ENCODE results near the gene LIAS. TPM values are rescaled to one million over a fixed set of nuclear protein-coding genes. Genes with fewer than 3 reads are reported as not detected.

The LIAS gene
- total and polyA plus RNA-seq, 2 of the 13 experiments (the other 11 are each of a cell fraction or from before 2014, with no cell fraction given), result 16.0 to 16.6 TPM

GRCh38 chr4:39429476-39430334, 29.2 kb upstream of the LIAS start (continued):
- TF ChIP-seq TIGD3 (CRISPR knock-in tag; IDR thresholded peaks at IDR 0.05; ENCODE audit: borderline replicate concordance) (no peak), ZGPAT (CRISPR knock-in tag; IDR thresholded peaks at IDR 0.05) (no peak; the same call in 1 of the 2 replicates), TCF12 (IDR thresholded peaks at IDR 0.05) (no peak), TCF12 (CRISPR knock-in tag; IDR thresholded peaks at IDR 0.05) (no peak; the same call in 1 of the 2 replicates), EHMT2 (IDR thresholded peaks at IDR 0.05; ENCODE audit: borderline replicate concordance, low read depth, low read length) (no peak), HMGXB3 (CRISPR knock-in tag; IDR thresholded peaks at IDR 0.05; ENCODE audit: borderline replicate concordance) (no peak), HMG20B (CRISPR knock-in tag; conservative IDR thresholded peaks at IDR 0.05) (no peak), ZNF878 (CRISPR knock-in tag; IDR thresholded peaks at IDR 0.05) (no peak), ZNF34 (CRISPR knock-in tag; IDR thresholded peaks at IDR 0.05; ENCODE audit: borderline replicate concordance) (no peak), PBX2 (CRISPR knock-in tag; IDR thresholded peaks at IDR 0.05) (no peak), DR1 (CRISPR knock-in tag; IDR thresholded peaks at IDR 0.05) (no peak), NAIF1 (CRISPR knock-in tag; IDR thresholded peaks at IDR 0.05; ENCODE audit: borderline replicate concordance) (no peak), TGIF2 (CRISPR knock-in tag; IDR thresholded peaks at IDR 0.05) (peak; percentile 59), ZNF550 (CRISPR knock-in tag; IDR thresholded peaks at IDR 0.05; ENCODE audit: borderline replicate concordance) (no peak), JUN (CRISPR knock-in tag; IDR thresholded peaks at IDR 0.05) (no peak), E2F5 (CRISPR knock-in tag; conservative IDR thresholded peaks at IDR 0.05) (no peak), HCFC1 (IDR thresholded peaks at IDR 0.05; ENCODE audit: low read depth, low read length) (no peak), ZNF546 (CRISPR knock-in tag; conservative IDR thresholded peaks at IDR 0.05) (no peak), ZBTB1 (CRISPR knock-in tag; IDR thresholded peaks at IDR 0.05; ENCODE audit: borderline replicate concordance) (no peak), JUNB (CRISPR knock-in tag; IDR thresholded peaks at IDR 0.05; ENCODE audit: borderline replicate concordance) (no peak)

Data from HepG2 (cell line).